H1 (cell line): Measurements from ENCODE around the gene CUEDC1. TPM values are rescaled to one million over a fixed set of nuclear protein-coding genes. Genes with fewer than 3 reads are reported as not detected.
A peak's percentile ranks its signal among the peaks of the same experiment; 100 is the strongest.

Experiments
- BCL11A ChIP-seq, 2 experiments: IDR thresholded peaks; one replicate each; pipeline ENCODE4 v1.6.1; 2011; ENCODE audit warnings: low read depth in 2 of 2, low read length in 2 of 2, mild to moderate bottlenecking in 2 of 2
- CBX8 ChIP-seq: fragments of 300-800, 300-1000 bp; sonication (generic); IDR thresholded peaks from 2 replicates; pipeline ENCODE4 v1.7.1; 2016; ENCODE audit warnings: low read depth, low read length, borderline replicate concordance
- CHD1 ChIP-seq: IDR thresholded peaks from 2 replicates; pipeline ENCODE4 v1.6.1; 2012; ENCODE audit warnings: low read depth, low read length, improper control_type of control experiment
- EGR1 ChIP-seq: IDR thresholded peaks from 2 replicates; pipeline ENCODE4 v1.6.1; 2011; ENCODE audit warnings: low read depth, low read length, borderline replicate concordance
- KDM5A ChIP-seq: fragments of 200-600 bp; IDR thresholded peaks from 2 replicates; pipeline ENCODE4 v1.7.1; 2012; ENCODE audit warnings: mild to moderate bottlenecking, low read length, inconsistent platforms, mixed read lengths
- MAFK ChIP-seq: IDR thresholded peaks from 2 replicates; pipeline ENCODE4 v1.6.1; 2012; ENCODE audit warnings: low read depth, mild to moderate bottlenecking, improper control_type of control experiment, low read length
- NRF1 ChIP-seq: IDR thresholded peaks from 2 replicates; pipeline ENCODE4 v1.6.1; 2011; ENCODE audit warnings: mild to moderate bottlenecking, low read depth, low read length, improper control_type of control experiment
- PHF8 ChIP-seq: fragments of 200-600 bp; sonication (generic); conservative IDR thresholded peaks from 2 replicates; pipeline ENCODE4 v1.7.1; 2012; ENCODE audit warnings: low read depth, mild to moderate bottlenecking, inconsistent platforms, low read length, moderate library complexity
- POLR2A ChIP-seq, 2 experiments: IDR thresholded peaks; 1 replicate in 1 of 2; 2 replicates in 1 of 2; pipeline ENCODE4 v1.6.1; 2011; ENCODE audit warnings: low read depth in 2 of 2, low read length in 2 of 2, mild to moderate bottlenecking in 2 of 2; ENCODE audit errors: control extremely low read depth in 1 of 2
- RFX5 ChIP-seq: IDR thresholded peaks from 2 replicates; pipeline ENCODE4 v1.6.1; 2011; ENCODE audit warnings: low read depth, low read length, improper control_type of control experiment, borderline replicate concordance
- SIN3A ChIP-seq, 2 experiments: IDR thresholded peaks in 1 of 2; conservative IDR thresholded peaks in 1 of 2; 2 replicates each; pipeline ENCODE4 v1.6.1; 2011 to 2012; ENCODE audit warnings: low read length in 2 of 2, improper control_type of control experiment in 1 of 2, low read depth in 1 of 2, mild to moderate bottlenecking in 1 of 2
- SIRT6 ChIP-seq: IDR thresholded peaks from one replicate; pipeline ENCODE4 v1.7.1; 2012; ENCODE audit warnings: low read length, inconsistent platforms
- TAF7 ChIP-seq: optimal IDR thresholded peaks from 2 replicates; pipeline ENCODE3; 2011; ENCODE audit warnings: low read depth, mild to moderate bottlenecking, inconsistent platforms, low read length, moderate library complexity, borderline replicate concordance
- TCF12 ChIP-seq: IDR thresholded peaks from 2 replicates; pipeline ENCODE4 v1.6.1; 2011; ENCODE audit warnings: low read depth, mild to moderate bottlenecking, low read length
- TEAD4 ChIP-seq: IDR thresholded peaks from 2 replicates; pipeline ENCODE4 v1.6.1; 2012; ENCODE audit warnings: low read depth, low read length, inconsistent platforms, mixed read lengths
- ZNF274 ChIP-seq: IDR thresholded peaks from 2 replicates; pipeline ENCODE4 v1.7.0; 2012; ENCODE audit warnings: low read length, borderline replicate concordance; ENCODE audit errors: extremely low read depth
- polyA plus RNA-seq, 7 experiments: library from polyadenylated mRNA; depleted of rRNA in 3 of 7; stranded (reverse) in 5 of 7; unstranded in 2 of 7; fragments of >200 nt in 5 of 7; fragments of 200-250 nt in 2 of 7; gene quantifications; 1 replicate in 5 of 7; 2 replicates in 1 of 7; 4 replicates in 1 of 7; pipeline versions ENCODE4 v1.2.1 to v1.2.3, GENCODE V29; 2011 to 2013; ENCODE audit warnings: missing spikeins in 2 of 7, mixed read lengths in 2 of 7
- total RNA-seq: library from RNA; stranded (reverse); fragmentation: NEBNext Ultra II Directional; extraction: Animal tissue kit (Norgen Biotek cat#: 25700); gene quantifications from 2 replicates; pipeline ENCODE4 v1.2.1, GENCODE V29; 2021
- TF ChIP-seq, protein P1 (sequence below): IDR thresholded peaks from 2 replicates; pipeline ENCODE4 v1.6.1; 2011; ENCODE audit warnings: low read depth, mild to moderate bottlenecking, low read length; ENCODE audit not compliant: insufficient read depth

The CUEDC1 gene
- total and polyA plus RNA-seq, 2 of the 8 experiments (the other 6 are each of a cell fraction or from before 2014, with no cell fraction given) = 4.0 to 10.7 TPM

- no peak for TF ChIP-seq KDM5A
- no peak for TF ChIP-seq PHF8
- TF ChIP-seq ZNF274 = no peak
- TF ChIP-seq EGR1 = no peak
- no peak for TF ChIP-seq BCL11A (IDR thresholded peaks at IDR 0.05; ENCODE audit: low read depth in 2 of 2, low read length in 2 of 2)
- TF ChIP-seq CBX8 = no peak
- TF ChIP-seq POLR2A (IDR thresholded peaks at IDR 0.05; ENCODE audit: control extremely low read depth in 1 of 2, low read depth in 2 of 2, low read length in 2 of 2) = no peak
- no peak for TF ChIP-seq TAF7
- TF ChIP-seq, protein P1, sequence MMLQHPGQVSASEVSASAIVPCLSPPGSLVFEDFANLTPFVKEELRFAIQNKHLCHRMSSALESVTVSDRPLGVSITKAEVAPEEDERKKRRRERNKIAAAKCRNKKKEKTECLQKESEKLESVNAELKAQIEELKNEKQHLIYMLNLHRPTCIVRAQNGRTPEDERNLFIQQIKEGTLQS = no peak
- TF ChIP-seq MAFK = no peak
- TF ChIP-seq RFX5 = no peak
- TF ChIP-seq TEAD4 = peak; percentile 93
- TF ChIP-seq NRF1 = no peak
- peak; percentile 60; the same call in 1 of the 2 replicates for TF ChIP-seq TCF12
- TF ChIP-seq SIN3A (conservative IDR thresholded peaks at IDR 0.05 in 1 of 2, IDR thresholded peaks at IDR 0.05 in 1 of 2; ENCODE audit: low read depth in 1 of 2, low read length in 2 of 2) = peak in 1 of 2 experiments; percentile 51; a peak in 1 of 4 replicates
- no peak for TF ChIP-seq SIRT6
- TF ChIP-seq CHD1 = no peak
Measured at GRCh38 chr17:57898487-57899311, 56.5 kb downstream of the CUEDC1 start (continued).
